Ecto neural progenitor cell (in vitro differentiated cells): ENCODE measurements around the gene METAP2.
"Not testable (repeated sequence)": the region's sequence is repeated elsewhere in the genome, so short reads cannot be mapped to it uniquely, and the experiment has no call there.

ENCODE experiments used
- DNase-seq: peaks from one replicate; pipeline ENCODE4 v3.0.0-alpha.2; 2018; ENCODE audit warnings: low spot score

The METAP2 gene

GRCh38 chr12:95473884-95474659, at the start of gene METAP2:
Gene METAP2 (plus strand): TSS chr12:95474152. CDS start chr12:95474180, 28 bp downstream.
- peak; percentile 100 for DNase-seq

- no peak for DNase-seq
Measured at GRCh38 chr12:95424271-95424994, 49.5 kb upstream of the METAP2 start.

- DNase-seq, result no peak
Measured at GRCh38 chr12:95429172-95429510, 44.8 kb upstream of the METAP2 start.

- no peak for DNase-seq
Measured at GRCh38 chr12:95431120-95431519, 42.8 kb upstream of the METAP2 start.

DNA sequence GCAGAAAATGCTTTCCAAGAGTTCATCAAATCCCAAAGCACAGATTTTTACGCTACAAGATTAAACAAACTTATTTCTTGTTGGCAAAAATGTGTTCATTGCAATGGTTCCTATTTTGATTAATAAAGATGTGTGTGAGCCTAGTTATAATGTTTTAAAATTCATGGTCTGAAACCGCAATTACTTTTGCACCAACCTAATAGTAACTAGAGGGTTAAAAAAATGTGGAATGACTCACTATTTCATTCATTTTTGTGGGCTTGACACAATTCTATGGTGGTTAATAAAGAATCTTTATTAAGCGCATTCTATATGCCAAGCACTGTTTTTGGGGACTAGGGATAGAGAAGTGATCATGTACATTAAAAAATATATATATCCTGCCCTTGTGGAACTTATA, 38.6 kb upstream of the METAP2 start:
- DNase-seq, result no peak

- DNase-seq, result no peak
Measured at GRCh38 chr12:95437565-95437964, 36.4 kb upstream of the METAP2 start.

DNA sequence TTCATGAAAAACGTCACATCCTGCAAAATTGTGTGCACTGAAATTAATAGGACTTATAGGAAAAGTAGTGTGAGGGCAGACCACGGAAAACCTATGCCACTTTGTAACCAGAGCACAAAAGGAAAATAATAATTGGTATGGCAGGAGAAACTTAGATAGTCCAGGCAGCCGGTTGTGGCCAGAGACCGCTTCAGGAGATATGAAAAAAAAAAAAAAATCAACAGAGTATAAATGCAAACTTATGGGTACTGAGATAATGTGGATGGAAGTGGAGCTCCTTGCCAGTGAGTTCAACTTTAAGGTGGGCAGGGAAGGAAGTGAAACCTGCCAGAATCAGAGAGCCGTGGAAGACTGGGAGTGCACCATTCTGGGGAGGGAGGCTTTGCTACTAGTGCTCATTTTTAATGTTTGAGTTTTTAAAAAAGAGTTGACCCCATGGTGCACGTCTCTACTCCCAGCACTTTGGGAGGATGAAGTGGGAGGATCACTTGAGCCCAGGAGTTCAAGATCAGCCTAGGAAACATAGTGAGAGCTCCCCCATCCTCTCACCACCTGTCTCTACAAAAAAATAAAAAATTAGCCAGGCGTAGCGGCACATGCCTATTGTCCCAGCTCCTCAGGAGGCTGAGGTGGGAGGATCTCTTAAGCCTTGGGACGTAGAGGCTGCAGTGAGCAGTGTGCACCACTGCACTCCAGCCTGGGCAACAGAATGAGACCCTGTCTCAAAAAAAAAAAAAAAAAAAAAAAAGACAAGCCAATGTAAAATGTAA, 34.3 kb upstream of the METAP2 start:
- DNase-seq, result no peak

DNA sequence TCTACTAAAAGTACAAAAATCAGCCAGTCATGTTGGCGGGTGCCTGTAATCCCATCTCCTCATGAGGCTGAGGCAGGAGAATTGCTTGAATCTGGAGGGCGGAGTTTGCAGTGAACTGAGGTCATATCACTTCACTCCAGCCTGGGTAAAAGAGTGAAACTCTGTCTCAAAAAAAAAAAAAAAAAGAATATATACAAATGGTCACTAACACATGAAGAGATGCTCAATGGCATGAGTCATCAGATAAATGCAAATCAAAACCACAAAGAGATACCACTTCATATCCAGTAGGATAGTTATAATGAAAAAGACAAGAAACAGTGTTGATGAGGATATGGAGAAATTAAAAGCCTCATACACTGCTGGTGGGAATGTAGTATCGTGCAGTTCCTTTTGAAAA, 33.6 kb upstream of the METAP2 start:
- DNase-seq, result no peak

DNA sequence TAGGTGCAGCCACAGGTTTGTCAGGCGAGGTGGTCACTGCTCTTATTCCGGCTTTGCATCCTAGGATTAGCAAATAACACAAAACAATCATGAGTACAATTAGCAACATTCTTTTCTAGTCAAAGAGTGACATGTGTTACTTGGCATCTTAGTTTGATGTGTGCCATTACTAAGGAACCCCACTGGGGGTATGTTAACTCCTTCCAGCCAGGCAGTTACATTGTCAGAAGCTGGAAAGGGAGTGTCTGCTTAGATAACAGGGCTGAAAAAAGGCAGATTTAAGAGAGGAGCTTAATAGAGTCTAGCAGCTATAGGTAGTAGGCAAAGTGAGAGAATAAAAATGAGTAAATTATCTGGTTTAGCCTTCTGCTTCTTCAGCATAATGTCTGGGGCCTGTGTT, 30.5 kb upstream of the METAP2 start:
- no peak for DNase-seq

- DNase-seq, result not testable (repeated sequence)
Measured at GRCh38 chr12:95445099-95445498, 28.9 kb upstream of the METAP2 start.

GRCh38 chr12:95445884-95446505, 28.0 kb upstream of the METAP2 start:
- no peak for DNase-seq

DNA sequence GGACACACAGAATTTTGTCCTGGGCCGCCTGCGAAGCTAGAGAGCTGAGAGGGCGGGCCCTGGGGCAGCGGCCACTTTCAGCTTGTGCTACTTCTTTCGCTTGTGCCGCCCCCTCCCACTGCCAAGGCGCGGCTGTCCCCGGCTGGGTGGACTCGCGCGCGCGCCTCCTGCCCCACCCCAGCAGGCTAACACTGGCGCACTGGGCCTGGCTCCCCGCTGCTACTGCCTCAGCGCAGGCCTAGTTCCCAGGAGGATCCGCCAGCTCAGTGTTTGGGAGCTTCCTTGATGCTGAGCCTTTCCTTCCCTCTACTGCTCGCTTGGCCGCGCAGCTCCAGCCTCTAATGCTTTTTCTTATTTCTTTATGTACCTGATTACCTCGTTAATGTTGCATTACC, 27.4 kb upstream of the METAP2 start:
- peak; percentile 85 for DNase-seq

GRCh38 chr12:95449656-95450055, 24.3 kb upstream of the METAP2 start:
- DNase-seq, result not testable (repeated sequence)

DNA sequence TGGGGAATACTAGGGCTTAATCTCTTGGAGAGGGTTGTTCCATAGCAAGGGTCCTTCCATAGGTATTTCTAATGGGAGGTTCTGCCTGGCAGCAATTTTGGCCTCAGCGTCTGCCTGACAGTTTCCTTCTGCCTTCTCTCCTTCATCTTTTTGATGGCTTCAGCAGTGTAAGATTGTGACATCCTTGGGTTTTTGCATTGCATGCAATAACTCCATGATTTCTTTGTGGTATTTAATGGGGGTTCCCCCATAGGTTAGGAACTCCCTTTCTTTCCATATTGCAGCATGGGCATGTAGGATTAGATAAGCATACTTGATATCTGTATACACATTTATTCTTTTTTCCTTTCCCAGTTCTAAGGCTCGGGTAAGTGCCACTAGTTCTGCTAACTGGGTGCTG, 21.5 kb upstream of the METAP2 start:
- DNase-seq, result not testable (repeated sequence)

DNA sequence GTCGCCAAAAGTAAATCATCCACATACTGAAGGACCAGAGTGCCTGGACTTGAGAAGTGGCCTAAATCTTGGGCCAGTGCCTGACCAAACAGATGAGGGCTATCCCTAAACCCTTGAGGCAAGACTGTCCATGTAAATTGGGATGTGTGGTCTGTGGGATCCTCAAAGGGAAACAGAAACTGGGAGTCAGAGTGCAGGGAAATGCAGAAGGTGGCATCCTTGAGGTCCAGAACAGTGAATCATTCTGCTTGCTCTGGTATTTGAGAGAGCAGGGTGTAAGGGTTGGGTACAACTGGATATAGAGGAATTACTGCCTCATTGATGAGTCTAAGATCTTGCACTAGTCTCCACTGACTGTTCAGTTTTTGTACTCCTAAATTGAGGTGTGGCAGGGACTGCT, 20.1 kb upstream of the METAP2 start:
- DNase-seq, result not testable (repeated sequence)

- DNase-seq, result not testable (repeated sequence)
Measured at GRCh38 chr12:95454780-95455215, 19.2 kb upstream of the METAP2 start.

GRCh38 chr12:95457605-95458004, 16.3 kb upstream of the METAP2 start:
- DNase-seq, result not testable (repeated sequence)

- no peak for DNase-seq
Measured at GRCh38 chr12:95458761-95459160, 15.2 kb upstream of the METAP2 start.

DNA sequence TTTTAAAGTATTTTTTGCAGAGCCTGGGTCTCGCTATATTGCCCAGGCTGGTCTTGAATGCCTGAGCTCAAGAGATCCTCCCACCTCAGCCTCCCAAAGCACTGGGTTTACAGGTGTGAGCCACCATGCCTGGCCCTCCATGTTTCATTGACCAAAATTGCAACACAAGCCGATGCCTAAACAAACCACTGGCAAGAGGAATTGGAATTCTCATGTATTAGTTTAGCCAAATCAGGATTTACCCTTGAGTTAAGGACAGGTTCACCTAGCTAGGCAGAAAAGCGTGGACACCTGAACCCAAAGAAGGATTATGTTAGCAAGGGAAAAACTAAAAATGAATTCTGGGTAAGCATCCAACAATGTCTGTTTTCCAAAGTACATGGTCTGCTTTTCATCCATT, 14.6 kb upstream of the METAP2 start:
- no peak for DNase-seq

- DNase-seq, result no peak
Measured at GRCh38 chr12:95460105-95460504, 13.8 kb upstream of the METAP2 start.

GRCh38 chr12:95460896-95461295, 13.1 kb upstream of the METAP2 start:
- no peak for DNase-seq

DNA sequence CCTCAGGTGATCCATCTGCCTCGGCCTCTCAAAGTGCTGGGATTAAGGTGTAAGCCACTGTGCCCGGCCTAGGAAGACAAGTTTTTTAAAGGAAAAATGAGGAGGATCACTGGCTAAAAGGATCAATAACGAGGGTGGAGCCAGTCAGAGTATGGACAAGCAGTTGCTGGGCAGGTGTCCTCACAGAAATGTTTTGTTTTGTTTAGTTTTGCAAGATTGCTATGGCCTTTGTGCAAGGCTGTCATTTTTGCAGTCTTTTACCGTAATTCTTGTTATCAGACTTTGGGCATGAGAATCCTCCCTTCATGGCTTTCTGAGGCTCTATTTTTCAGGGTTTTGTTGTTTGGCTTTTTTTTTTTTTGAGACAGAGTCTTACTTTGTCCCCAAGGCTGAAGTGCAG, 11.9 kb upstream of the METAP2 start:
- no peak for DNase-seq
